SH-SY5Y (cell line): ENCODE data around the gene NHSL1.

Source experiments
- GATA2 ChIP-seq: IDR thresholded peaks from 2 replicates; pipeline ENCODE4 v1.6.1; 2011; ENCODE audit warnings: mild to moderate bottlenecking, low read depth, low read length
- GATA3 ChIP-seq: IDR thresholded peaks from 2 replicates; pipeline ENCODE4 v1.6.1; 2011; ENCODE audit warnings: low read depth, mild to moderate bottlenecking, low read length, moderate library complexity

DNA sequence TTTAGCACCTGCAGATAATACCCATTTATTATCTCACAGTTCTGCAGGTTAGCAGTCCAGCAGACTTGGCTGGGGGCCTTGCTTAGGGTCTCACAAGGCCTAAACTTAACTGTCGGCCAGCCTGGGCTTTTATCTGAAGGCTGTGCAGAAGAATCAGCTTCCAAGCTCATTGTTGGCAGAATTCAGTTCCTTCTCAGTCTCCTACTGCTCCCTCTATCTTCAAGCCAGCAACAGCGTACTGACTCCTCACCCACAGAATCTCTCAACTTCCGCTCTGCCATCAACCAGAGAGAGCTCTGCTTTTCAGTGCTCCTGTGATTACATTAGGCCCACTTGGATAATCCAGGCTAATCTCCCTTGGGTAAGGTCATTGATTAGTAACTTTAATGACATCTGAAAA, 30.2 kb upstream of the NHSL1 start:
- no peak for TF ChIP-seq GATA2
- TF ChIP-seq GATA3 = no peak
